Caki2 (cell line): ENCODE data around the gene CXCR6. TPM values are rescaled to one million over a fixed set of nuclear protein-coding genes. Genes with fewer than 3 reads are reported as not detected.

Experiments
- DNase-seq: peaks from one replicate; pipeline ENCODE4 v3.0.0-alpha.2; 2015; ENCODE audit warnings: low read depth
- in situ Hi-C: cut with HindIII; loops from 2 replicates; pipeline ENCODE4 v1.10.0; 2016; ENCODE audit warnings: low sequenced_read_pairs, low pct_unique_long_range_greater_than_20kb, mixed read lengths
- total RNA-seq: library from RNA; depleted of rRNA; stranded (reverse); fragments of >200 nt; shearing (Covaris generic); gene quantifications from 2 replicates; pipeline ENCODE4 v1.2.3, GENCODE V29; 2014; ENCODE audit warnings: low replicate concordance; rRNA removed

CXCR6 gene
- not detected in 2 replicates for total RNA-seq

DNA sequence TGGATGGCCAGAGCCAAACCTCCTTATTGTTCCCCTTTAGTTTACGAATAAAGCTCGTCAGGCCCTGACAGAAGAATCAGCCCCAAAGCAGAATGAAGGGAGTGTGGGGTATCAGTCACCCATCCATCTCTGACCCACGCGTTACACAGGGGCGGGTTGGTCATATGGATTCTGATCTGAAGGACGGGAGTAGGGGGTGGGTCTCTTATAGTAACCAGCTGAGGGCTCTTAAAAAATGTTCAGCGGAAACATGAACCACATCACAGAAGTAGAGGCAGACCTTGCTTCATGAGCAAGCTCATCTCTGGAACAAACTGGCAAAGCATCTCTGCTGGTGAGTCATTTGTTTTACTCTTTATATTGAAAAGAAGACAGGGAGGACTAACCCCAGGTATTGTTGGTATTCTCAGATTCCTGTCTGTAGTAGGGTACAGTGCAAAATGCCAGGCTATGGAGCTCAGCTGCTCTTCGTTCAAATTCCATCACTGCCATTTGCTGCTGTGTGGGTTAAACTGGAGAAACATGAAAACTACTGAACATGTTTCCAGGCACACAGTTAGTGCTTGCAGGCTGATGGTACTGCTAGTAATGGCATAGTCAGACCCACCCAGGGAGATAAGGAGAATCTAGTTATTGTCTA lies at the start of gene CXCR6:
Gene CXCR6, plus strand, starts transcription at position 258 of the 640 bp plus-strand sequence. CDS start 3,018 bp downstream, outside the sequence.
- no peak for DNase-seq
- in situ Hi-C loops, result no loop called here

DNA sequence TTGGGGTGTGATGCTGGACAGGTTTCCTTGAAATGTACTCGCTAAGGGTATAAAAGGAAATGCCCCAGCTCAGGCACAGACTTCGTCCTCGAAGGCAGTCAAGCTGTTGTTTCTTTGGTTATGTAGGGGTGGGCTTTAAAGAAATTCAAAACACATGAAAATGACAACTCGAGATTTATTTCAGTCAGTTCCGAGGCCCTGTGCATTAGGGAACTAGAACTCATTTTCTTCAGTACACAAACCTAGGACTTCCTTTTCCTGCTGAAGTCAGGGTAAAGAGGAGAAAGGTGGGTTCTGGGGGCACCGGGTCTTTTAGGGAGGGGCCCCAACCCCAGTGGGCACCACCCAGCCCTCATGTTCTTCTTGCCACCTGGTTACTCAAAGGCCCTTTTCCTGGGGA lies 49.2 kb upstream of the CXCR6 start:
- no peak for DNase-seq
- in situ Hi-C loops, result no loop called here

DNA sequence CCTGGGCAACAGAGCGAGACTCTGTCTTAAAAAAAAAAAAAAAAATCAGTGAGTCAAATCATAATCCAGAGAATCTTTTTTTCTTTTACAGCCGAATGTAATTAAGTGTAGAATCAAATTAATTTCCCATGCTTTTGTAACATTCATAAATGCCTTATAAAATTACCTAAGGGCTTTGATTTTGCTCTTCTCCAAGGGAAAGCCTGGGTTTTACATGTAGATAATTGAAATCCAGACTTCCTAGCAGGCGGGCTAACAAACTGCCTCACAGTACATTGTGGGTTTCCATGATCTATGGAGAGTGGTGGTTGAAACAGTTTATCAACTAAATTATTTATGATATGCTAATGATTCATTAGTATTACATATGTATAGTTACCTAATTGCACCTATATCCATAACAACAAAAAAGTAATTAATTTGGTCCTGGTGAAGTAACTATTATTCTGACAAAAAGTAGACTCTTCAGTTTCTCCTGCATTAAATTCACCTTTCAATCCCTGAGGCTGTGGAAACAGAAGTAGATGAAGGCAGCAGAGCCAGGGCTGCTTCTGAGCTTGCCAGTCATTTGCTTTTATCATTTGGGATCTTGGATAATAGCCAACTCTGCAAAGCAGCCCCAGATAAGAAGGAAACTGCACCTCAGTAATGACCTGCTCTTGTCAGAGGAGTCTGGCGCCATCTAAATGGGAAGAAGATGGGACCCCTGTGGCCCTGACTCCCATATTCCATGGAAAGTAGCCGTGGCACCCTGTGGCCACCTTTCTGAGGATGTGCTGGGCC lies 47.4 kb upstream of the CXCR6 start:
- in situ Hi-C loops, result no loop called here
- no peak for DNase-seq

DNA sequence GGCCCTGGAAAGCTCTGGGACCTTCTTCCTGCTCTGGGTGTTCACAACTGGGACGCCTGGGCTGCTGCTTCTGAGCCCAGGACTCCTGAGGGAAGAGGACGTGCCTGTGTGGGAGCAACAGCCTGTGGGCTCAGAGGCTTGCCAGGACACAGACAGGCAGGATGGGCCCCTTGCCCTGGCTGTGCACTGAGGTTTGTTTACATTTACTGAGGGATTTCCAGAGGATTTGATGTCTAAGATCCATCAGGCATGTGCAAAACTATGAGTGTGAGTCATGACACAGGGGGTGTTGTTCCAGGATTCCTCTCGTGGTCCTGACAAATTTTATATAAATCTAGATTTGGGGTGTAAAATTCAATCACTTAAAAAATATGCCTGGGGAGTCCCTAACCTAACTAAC lies 46.3 kb upstream of the CXCR6 start:
- DNase-seq, result no peak
- in situ Hi-C loops, result no loop called here

DNA sequence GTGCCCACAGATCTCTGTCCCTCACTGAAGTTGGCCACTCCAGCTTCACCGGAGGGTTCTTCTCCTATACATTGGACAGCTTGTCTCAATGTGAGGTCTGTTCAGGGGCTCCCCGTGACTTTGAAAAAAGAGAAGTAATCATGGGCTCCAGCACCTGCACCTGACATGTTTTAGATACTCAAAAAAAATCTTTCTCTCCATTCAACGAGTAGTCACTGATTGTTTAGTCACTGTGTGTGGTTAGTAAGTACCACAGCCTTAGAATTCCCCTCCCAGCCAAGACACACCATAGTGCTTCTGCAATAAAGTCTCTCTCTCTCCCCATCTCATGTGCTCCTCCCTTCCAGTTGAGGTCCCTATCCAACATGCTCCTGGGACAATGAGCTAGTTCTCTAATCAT lies 38.3 kb upstream of the CXCR6 start:
- in situ Hi-C loops, result no loop called here

DNA sequence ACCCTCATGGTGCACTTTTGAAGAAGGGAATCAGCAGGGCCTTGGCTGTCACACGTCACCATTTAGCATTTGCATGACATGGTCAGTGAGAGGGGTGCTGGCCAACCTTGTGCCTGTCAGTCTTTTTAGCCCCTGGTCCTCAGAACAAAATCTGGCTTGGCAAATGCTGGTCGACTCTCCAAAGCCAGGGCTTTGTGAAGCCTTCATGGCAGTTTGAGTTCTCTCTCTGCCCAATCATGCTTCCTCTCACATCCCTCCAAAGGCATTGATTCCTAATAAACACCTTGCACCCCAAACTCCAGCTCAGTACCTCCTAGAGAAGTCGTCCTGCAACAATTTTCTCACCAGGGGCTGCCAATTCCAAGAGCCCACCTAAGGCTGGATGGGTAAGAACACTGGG lies 37.5 kb upstream of the CXCR6 start:
- in situ Hi-C loops, result no loop called here
- no peak for DNase-seq

More for the DNA sequence above, 38.3 kb upstream of the CXCR6 start:
- no peak for DNase-seq

DNA sequence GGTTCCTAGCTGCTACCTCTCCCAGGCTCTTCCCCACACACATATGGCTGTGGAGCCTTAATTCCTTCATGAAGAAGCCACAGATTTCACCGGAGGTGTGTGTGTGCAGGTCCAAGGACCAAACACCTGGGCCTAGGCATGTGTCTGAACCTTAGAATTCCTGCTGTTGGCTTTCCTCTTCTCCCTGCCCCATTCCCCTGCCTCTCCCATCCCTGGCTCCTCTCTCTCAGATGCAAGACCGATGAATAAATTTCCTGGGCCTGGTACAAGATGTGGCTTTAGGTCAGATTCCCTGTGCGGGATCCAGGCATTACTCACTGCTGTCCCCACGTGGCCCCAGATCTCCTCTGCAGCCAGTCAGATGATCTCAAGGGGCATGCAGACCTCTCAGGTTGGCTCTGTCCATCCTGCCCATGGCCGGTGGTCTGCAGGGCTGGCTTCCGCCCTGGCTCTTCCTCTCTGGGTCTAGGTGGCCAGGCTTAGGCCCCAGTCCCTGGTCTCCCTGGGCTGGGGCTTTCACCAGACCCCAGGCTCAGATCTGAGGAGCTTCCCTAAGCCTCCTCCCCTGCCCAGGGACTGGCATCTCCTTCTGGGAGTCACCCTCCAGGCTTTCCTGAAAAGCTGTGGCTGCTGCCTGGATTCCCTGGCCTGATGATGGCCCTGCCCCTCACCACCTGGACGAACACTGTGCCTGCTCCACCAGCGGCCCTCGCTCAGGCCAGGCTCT lies 36.4 kb upstream of the CXCR6 start:
- in situ Hi-C loops, result no loop called here
- no peak for DNase-seq

DNA sequence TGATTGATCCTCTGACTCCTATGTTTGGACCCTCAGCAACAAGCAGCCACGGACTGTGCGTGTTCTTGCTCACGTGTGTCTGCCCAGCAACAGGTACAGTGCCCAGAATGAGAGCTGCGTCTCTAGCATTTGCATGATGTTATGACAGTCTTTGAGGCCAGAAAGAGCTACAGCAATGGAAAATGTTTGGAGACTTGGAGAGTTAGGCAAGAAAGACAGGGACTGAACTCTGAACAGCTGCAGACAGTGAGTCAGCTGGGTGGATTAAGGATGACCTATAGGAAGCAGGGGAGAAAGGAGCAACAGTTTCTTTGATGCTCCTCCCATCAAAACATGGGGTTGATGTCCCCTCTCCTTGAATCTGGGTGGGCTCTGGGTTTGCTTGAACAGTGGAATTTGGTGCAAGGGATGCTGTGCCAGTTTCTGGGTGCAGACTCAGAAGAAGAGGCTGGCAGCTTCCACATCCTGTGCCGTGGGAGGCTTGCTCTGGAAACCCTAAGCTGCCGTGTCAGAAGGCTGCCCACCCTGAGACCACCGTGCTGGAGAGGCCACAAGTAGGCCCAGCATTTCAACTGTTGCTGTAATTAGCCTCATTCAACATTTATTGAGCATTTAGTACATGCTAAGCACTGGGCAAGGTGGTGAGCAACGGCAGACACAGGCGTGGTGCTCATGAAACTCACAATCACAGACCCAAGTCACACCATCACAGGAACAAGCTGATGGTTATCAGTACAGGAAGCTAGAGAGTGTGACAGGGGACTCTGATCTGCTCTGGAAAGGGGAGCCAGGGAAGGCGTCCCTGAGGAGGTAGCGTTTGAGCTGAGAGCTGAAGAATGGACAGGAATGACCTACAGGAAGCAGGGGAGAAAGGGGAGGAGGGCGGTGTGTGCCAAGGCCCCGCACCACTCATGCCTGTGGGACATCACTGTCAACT lies 35.2 kb upstream of the CXCR6 start:
- in situ Hi-C loops, result no loop called here
- DNase-seq, result no peak

DNA sequence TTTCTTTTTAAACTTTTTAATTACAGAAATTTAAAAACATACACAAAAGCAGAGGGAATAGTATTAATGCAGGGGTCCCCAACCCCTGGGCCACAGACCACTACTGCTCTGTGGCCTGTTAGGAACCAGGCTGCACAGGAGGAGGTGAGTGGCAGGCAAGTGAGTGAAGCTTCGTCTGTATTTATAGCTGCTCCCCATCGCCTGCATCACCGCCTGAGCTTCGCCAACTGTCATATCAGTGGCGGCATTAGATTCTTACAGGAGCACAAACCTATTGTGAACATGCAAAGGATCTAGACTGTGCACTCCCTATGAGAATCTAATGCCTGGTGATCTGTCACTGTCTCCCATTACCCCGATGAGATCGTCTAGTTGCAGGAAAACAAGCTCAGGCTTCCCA lies 34.5 kb upstream of the CXCR6 start:
- no peak for DNase-seq
- in situ Hi-C loops, result no loop called here

DNA sequence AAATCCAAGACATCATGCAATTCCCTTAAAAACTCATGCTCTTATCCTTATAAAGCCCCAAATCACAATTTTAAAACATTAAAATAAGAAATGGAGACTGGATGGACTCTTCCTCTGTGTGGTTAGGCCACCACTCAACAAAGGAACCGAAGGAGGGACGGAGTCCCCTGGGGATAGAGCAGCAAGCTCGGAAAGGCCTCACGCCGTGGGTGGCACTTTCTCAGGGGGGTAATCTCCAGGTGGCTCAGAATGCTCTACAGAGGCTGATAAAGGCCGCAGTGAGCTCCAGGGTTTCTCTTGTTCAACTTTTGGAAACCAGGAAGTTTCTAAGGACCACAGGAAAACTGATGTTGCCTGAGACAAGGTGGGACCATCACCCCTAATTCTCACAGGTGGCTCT lies 33.7 kb upstream of the CXCR6 start:
- in situ Hi-C loops, result no loop called here
- no peak for DNase-seq

DNA sequence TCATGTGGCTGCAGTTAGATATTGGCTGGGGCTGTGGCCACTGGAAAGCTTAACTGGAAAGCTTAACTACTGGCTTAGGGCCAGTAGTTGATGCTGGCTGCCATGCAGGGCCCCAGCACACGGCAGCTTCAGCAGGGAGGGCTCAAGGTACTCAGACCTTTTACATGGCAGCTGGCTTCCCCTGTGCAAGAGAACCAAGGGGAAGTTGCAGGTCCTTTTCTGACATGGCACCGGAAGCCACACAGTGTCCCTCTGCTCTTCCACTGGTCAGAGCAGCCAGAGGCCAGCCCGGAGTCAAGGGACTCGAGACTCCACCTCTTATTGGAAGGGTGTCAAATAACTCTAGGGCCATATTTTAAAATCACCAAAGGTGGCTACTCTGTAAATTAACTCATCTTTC lies 32.4 kb upstream of the CXCR6 start:
- DNase-seq, result no peak
- in situ Hi-C loops, result no loop called here

DNA sequence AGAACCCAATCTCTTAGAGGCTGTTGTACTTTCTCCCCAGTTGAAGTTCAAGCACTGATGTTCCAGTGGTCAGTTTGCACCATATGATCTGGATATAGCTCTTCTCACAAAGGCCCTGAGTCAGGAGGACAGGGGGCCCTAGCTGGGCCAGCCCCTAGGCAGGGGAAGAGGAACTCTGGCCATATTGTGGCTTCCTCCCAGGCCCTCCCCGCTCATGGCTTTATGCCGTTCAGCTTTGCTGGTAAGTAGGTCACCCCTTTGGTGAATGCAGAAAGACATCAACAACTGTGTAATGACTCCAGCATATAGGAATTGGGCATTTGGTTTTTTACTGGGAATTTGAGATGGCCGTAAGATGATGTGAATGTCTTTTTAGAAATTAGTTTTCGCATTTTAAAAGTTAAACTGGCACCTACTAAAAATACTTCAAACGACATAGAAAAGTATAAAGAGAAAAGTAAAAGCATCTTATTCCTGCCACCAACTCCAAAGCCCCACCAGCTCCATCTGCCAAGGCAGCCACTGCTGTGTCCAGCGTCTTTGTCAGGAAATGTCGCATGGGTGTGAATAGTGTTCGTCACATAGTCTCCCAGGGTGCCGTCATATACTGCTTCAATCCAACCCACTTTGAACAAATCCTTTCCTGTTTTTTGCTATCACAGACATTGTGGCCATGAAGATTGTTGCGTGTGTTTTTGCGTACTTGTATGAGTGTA lies 31.6 kb upstream of the CXCR6 start:
- in situ Hi-C loops, result no loop called here

DNA sequence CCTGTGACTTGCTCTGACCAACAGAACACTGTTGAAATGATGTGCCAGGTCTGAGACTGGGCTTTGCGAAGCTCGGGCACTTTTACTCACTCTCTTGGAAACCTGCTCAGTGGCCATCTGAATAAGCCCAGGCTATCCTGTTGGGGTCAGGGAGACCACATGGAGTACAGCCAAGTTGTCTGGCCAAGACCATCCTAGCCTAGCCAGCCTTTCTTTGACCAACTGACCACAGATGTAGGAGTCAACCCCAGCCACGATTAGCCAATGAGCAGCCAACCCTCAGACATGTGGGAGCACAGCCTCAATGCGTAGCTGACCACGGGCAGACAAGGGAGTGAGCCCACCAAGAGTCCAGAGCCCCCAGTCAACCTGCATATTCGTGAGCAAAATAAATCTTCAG lies 30.8 kb upstream of the CXCR6 start:
- in situ Hi-C loops, result no loop called here
- no peak for DNase-seq

More for the DNA sequence above, 31.6 kb upstream of the CXCR6 start:
- DNase-seq, result no peak

DNA sequence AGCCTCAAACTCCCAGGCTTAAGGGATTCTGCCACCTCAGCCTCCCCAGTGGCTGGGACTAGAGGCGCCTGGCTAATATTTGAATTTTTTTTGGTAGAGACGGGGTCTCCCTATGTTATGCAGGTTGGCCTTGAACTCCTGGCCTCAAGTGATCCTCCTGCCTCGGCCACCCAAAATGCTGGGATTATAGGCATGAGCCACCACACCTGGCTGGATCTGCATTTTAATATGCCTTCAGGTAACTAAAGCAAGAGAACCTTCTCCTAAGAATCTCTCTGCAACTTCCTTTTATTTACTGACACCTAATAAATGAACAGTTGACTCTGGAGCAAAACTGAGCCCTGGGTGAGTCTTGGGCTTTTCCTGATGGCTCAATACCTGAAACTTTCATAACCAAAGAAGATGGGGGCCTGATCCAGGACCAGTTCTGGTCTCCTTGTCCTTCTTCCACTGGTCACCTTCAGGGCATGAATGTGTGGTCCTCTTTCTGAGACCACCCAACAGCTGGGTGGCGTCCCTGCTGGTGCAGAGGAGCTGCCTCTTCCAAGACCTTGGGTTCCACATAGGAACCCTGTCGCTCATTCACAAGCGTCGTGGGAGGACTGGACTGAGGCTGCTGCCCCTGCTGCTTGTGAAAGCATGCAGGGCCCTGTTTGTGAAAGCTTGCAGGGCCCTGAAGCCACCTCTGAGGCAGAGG lies 28.8 kb upstream of the CXCR6 start:
- in situ Hi-C loops, result no loop called here
- DNase-seq, result no peak

DNA sequence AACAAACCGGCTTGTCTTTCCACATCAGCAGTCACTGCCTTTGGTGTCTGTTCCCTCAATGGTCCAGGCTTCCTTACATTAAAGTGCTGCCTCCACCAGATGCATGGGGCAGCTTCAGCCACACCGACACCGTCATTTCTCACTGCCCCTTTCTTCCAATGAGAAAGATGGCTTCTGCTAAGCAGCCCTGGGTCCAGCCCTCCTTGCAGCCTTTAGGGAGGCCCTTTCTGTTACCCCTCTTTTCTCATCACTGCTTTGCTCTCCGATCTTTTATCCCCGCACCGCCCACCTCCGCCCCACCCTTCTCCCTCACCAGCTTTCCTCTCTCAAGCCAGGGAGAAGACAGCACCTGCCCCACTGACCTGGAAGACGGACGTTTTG lies 28.2 kb upstream of the CXCR6 start:
- no peak for DNase-seq
- in situ Hi-C loops, result no loop called here

DNA sequence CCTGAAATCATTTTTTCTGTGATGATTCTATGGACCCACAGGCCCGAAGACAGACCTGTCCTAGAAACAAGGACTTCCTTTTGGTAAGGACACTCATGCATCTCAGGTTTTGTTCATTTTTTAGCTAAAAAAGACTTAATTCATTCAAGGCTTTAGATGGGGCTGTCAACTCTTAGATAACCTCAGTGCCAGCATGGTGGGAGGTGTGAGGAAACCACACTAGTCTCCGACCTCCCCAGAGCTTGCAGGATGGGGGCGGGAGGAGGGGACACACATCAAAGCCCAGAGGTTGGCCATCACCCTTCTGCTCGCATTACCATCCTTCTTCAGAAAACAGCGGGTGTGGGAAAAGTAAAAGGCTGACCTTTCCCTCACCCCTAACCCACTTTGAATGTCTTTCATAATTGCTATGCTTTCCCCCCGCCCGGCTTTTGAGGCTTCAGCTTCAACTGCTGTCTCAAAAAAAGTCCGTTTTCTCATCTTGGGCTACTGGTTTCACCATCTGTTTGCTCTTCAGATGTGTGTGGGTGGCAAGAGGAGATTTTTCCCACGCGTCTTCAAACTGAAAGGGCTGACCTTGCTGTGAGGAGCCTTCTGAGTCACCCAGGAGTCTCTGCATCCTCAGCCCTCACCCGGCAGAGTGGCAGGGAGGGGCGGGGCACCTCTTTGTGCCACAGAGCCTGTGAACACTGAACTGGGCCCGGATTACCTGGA lies 27.6 kb upstream of the CXCR6 start:
- peak; percentile 30 for DNase-seq
- in situ Hi-C loops, result no loop called here
